NOMO-1 (cell line): ENCODE results near the gene TMEM243.
"Not testable (repeated sequence)": the region's sequence is repeated elsewhere in the genome, so short reads cannot be mapped to it uniquely, and the experiment has no call there.

Experiments used
- DNase-seq, 2 experiments: peaks; one replicate each; lab custom pipeline; 2025; ENCODE audit not compliant: unreplicated experiment in 2 of 2; lab: John Stamatoyannopoulos, UW

TMEM243 gene

GRCh38 chr7:87213252-87213651 lies 6.3 kb downstream of the TMEM243 start:
- DNase-seq = no peak

GRCh38 chr7:87212498-87212897 lies 7.0 kb downstream of the TMEM243 start:
- DNase-seq = no peak

- DNase-seq = no peak
Measured at GRCh38 chr7:87210506-87210905, 9.0 kb downstream of the TMEM243 start.

GRCh38 chr7:87209295-87209924 lies 10.1 kb downstream of the TMEM243 start:
- DNase-seq = no peak

GRCh38 chr7:87206361-87206760 lies 13.2 kb downstream of the TMEM243 start:
- no peak for DNase-seq

- DNase-seq = not testable (repeated sequence)
Measured at GRCh38 chr7:87205701-87206100, 13.8 kb downstream of the TMEM243 start.

- no peak for DNase-seq
Measured at GRCh38 chr7:87204933-87205332, 14.6 kb downstream of the TMEM243 start.

- DNase-seq = not testable (repeated sequence)
Measured at GRCh38 chr7:87203929-87204328, 15.6 kb downstream of the TMEM243 start.

- no peak for DNase-seq
Measured at GRCh38 chr7:87202705-87203104, 16.8 kb downstream of the TMEM243 start.

- no peak for DNase-seq
Measured at GRCh38 chr7:87202208-87202607, 17.3 kb downstream of the TMEM243 start.

GRCh38 chr7:87199700-87200450 lies 19.7 kb downstream of the TMEM243 start:
- no peak for DNase-seq

- DNase-seq = no peak
Measured at GRCh38 chr7:87199241-87199640, 20.3 kb downstream of the TMEM243 start.

GRCh38 chr7:87193912-87194311 lies 25.6 kb downstream of the TMEM243 start:
- no peak for DNase-seq

- no peak for DNase-seq
Measured at GRCh38 chr7:87192784-87193487, 26.6 kb downstream of the TMEM243 start.

- no peak for DNase-seq
Measured at GRCh38 chr7:87190783-87191182, 28.7 kb downstream of the TMEM243 start.

- no peak for DNase-seq
Measured at GRCh38 chr7:87188930-87189329, 30.6 kb downstream of the TMEM243 start.

GRCh38 chr7:87187120-87187519 lies 32.4 kb downstream of the TMEM243 start:
- DNase-seq = no peak

- no peak for DNase-seq
Measured at GRCh38 chr7:87179180-87179579, 40.4 kb downstream of the TMEM243 start.

GRCh38 chr7:87178320-87178719 lies 41.2 kb downstream of the TMEM243 start:
- no peak for DNase-seq

- no peak for DNase-seq
Measured at GRCh38 chr7:87173471-87173870, 46.1 kb downstream of the TMEM243 start.

GRCh38 chr7:87171282-87171934 lies 48.1 kb downstream of the TMEM243 start:
- DNase-seq = no peak
